H1 (cell line): ENCODE data around the gene RBP4. TPM values are rescaled to one million over a fixed set of nuclear protein-coding genes. Genes with fewer than 3 reads are reported as not detected.

Source experiments
- CTCF ChIA-PET: fragments of 300-600 bp; sonication (Branson Sonifier 250); formaldehyde crosslinking; loops from one replicate; lab custom pipeline; 2021; ENCODE audit not compliant: partially characterized antibody; lab: Charles Lee
- POLR2A ChIA-PET: fragments of 300-600 bp; sonication (Branson Sonifier 250); formaldehyde crosslinking; loops from one replicate; lab custom pipeline; 2021; ENCODE audit warnings: inconsistent platforms; ENCODE audit not compliant: partially characterized antibody; lab: Charles Lee
- DNase-seq, 2 experiments: peaks; one replicate each; pipeline versions ENCODE4 v3.0.0 to v3.0.0-alpha.2; 2010 to 2022; ENCODE audit warnings: low spot score in 2 of 2, low read depth in 1 of 2, mixed read lengths in 1 of 2
- FAIRE-seq: peaks from 2 replicates; lab custom pipeline; 2011; peaks lifted over from hg19 to GRCh38; lab: Jason Lieb, UNC
- H2AFZ ChIP-seq: 2 replicates; pipeline ENCODE4 v1.8.1; 2012; ENCODE audit warnings: low read length, inconsistent platforms
- H2AK5ac ChIP-seq: 2 replicates; pipeline ENCODE4 v1.6.1; 2013; ENCODE audit warnings: low read depth, low read length
- H2BK120ac ChIP-seq: replicated peaks from 2 replicates; pipeline ENCODE3; 2013; ENCODE audit warnings: low read depth, low read length, inconsistent platforms
- H2BK12ac ChIP-seq: 2 replicates; pipeline ENCODE4 v1.6.1; 2013; ENCODE audit warnings: low read depth, low read length
- H2BK15ac ChIP-seq: 2 replicates; pipeline ENCODE4 v1.6.1; 2013; ENCODE audit warnings: low read length
- H2BK20ac ChIP-seq: 2 replicates; pipeline ENCODE4 v1.6.1; 2013; ENCODE audit warnings: low read length
- H2BK5ac ChIP-seq: 2 replicates; pipeline ENCODE4 v1.6.1; 2013; ENCODE audit warnings: low read depth, low read length
- H3K14ac ChIP-seq: 2 replicates; pipeline ENCODE4 v1.6.1; 2013; ENCODE audit warnings: inconsistent platforms; ENCODE audit not compliant: insufficient read length
- H3K18ac ChIP-seq: 2 replicates; pipeline ENCODE4 v1.6.1; 2013; ENCODE audit warnings: low read length; ENCODE audit errors: extremely low read depth
- H3K23ac ChIP-seq: 2 replicates; pipeline ENCODE4 v1.6.1; 2013; ENCODE audit warnings: inconsistent platforms; ENCODE audit not compliant: insufficient read length
- H3K23me2 ChIP-seq: 2 replicates; pipeline ENCODE4 v1.6.1; 2013; ENCODE audit warnings: low read depth, low read length
- H3K27ac ChIP-seq: 2 replicates; pipeline ENCODE4 v1.6.1; 2011; ENCODE audit warnings: low read depth, low read length, inconsistent platforms
- H3K27me3 ChIP-seq, 4 experiments: replicated peaks in 1 of 4; 1 replicate in 1 of 4; 2 replicates in 3 of 4; pipeline versions ENCODE4 v1.6.1 to v1.8.1; 2011 to 2013; ENCODE audit warnings: low read length in 3 of 4, mild to moderate bottlenecking in 3 of 4, inconsistent platforms in 2 of 4, mixed read lengths in 2 of 4, moderate library complexity in 1 of 4; ENCODE audit not compliant: control insufficient read depth in 3 of 4, insufficient read depth in 3 of 4; ENCODE audit errors: extremely low read depth in 1 of 4
- H3K36me3 ChIP-seq, 4 experiments: 2 replicates each; pipeline versions ENCODE4 v1.6.1 to v1.8.1; 2011 to 2013; ENCODE audit warnings: mild to moderate bottlenecking in 4 of 4, low read length in 3 of 4, moderate library complexity in 2 of 4, control low read depth in 1 of 4, inconsistent platforms in 1 of 4; ENCODE audit not compliant: insufficient read depth in 4 of 4, control insufficient read depth in 2 of 4
- H3K4ac ChIP-seq: replicated peaks from 2 replicates; pipeline ENCODE3; 2013; ENCODE audit warnings: low read length, low read depth, mixed read lengths, inconsistent platforms; ENCODE audit not compliant: insufficient read length
- H3K4me1 ChIP-seq, 4 experiments: replicated peaks in 1 of 4; 1 replicate in 1 of 4; 2 replicates in 3 of 4; pipeline versions ENCODE4 v1.6.1 to v1.8.1; 2011 to 2013; ENCODE audit warnings: low read length in 3 of 4, inconsistent platforms in 2 of 4, mixed read lengths in 1 of 4; ENCODE audit not compliant: insufficient read depth in 4 of 4, control insufficient read depth in 3 of 4
- H3K4me2 ChIP-seq, 2 experiments: 2 replicates each; pipeline versions ENCODE4 v1.6.1 to v1.8.1; 2011 to 2013; ENCODE audit warnings: low read depth in 2 of 2, low read length in 2 of 2, control low read depth in 1 of 2, inconsistent platforms in 1 of 2, mild to moderate bottlenecking in 1 of 2; ENCODE audit not compliant: insufficient read depth in 1 of 2
- H3K4me3 ChIP-seq, 4 experiments: fragments of 200-600, 300-600 bp in 1 of 4; sonication (generic), shearing (Covaris generic), sonication (Bioruptor Twin) in 1 of 4; 2 replicates each; pipeline versions ENCODE4 v1.5.1 to v1.8.1; 2011 to 2016; ENCODE audit warnings: low read length in 4 of 4, low read depth in 3 of 4, control low read depth in 2 of 4, inconsistent platforms in 2 of 4, mild to moderate bottlenecking in 2 of 4, mixed read lengths in 1 of 4, moderate library complexity in 1 of 4; ENCODE audit not compliant: insufficient read depth in 2 of 4; ENCODE audit errors: extremely low read depth in 1 of 4
- H3K56ac ChIP-seq: replicated peaks from 2 replicates; pipeline ENCODE3; 2013; ENCODE audit warnings: low read depth, mild to moderate bottlenecking, mixed read lengths, low read length, inconsistent platforms; ENCODE audit not compliant: insufficient read length
- H3K79me1 ChIP-seq: 2 replicates; pipeline ENCODE4 v1.6.1; 2013; ENCODE audit warnings: low read depth, low read length, control low read depth
- H3K79me2 ChIP-seq, 2 experiments: 2 replicates each; pipeline versions ENCODE4 v1.6.1 to v1.8.1; 2012 to 2013; ENCODE audit warnings: low read length in 2 of 2, mild to moderate bottlenecking in 2 of 2, inconsistent platforms in 1 of 2; ENCODE audit not compliant: insufficient read depth in 2 of 2, control insufficient read depth in 1 of 2
- H3K9ac ChIP-seq, 4 experiments: replicated peaks in 1 of 4; 1 replicate in 1 of 4; 2 replicates in 3 of 4; pipeline versions ENCODE4 v1.6.1 to v1.8.1; 2011 to 2013; ENCODE audit warnings: low read depth in 3 of 4, low read length in 3 of 4, control low read depth in 2 of 4, mild to moderate bottlenecking in 2 of 4, moderate library complexity in 2 of 4, inconsistent platforms in 1 of 4; ENCODE audit errors: extremely low read depth in 1 of 4
- H3K9me3 ChIP-seq, 2 experiments: 2 replicates each; pipeline versions ENCODE4 v1.6.1 to v1.8.1; 2012 to 2013; ENCODE audit warnings: mild to moderate bottlenecking in 2 of 2, moderate library complexity in 2 of 2, control low read depth in 1 of 2, inconsistent platforms in 1 of 2, low read depth in 1 of 2, low read length in 1 of 2, mixed read lengths in 1 of 2; ENCODE audit not compliant: insufficient read depth in 2 of 2
- H4K20me1 ChIP-seq, 2 experiments: replicated peaks in 1 of 2; 2 replicates each; pipeline versions ENCODE3 to v1.8.1; 2011 to 2013; ENCODE audit warnings: inconsistent platforms in 2 of 2, low read length in 2 of 2, mild to moderate bottlenecking in 1 of 2; ENCODE audit not compliant: insufficient read depth in 2 of 2, control insufficient read depth in 1 of 2
- H4K5ac ChIP-seq: 2 replicates; pipeline ENCODE4 v1.6.1; 2013; ENCODE audit warnings: low read length, low read depth, mixed read lengths, inconsistent platforms; ENCODE audit not compliant: insufficient read length
- H4K8ac ChIP-seq: 2 replicates; pipeline ENCODE4 v1.8.0; 2013; ENCODE audit warnings: mild to moderate bottlenecking, moderate library complexity, low read length, inconsistent platforms; ENCODE audit not compliant: insufficient read depth; ENCODE audit errors: extremely low read depth
- H4K91ac ChIP-seq: replicated peaks from 2 replicates; pipeline ENCODE3; 2013; ENCODE audit warnings: low read length, mixed read lengths, inconsistent platforms; ENCODE audit not compliant: insufficient read length
- CREB1 ChIP-seq: IDR thresholded peaks from 2 replicates; pipeline ENCODE4 v1.6.1; 2012; ENCODE audit warnings: inconsistent platforms
- WGBS, 2 experiments: shearing (Covaris generic) in 1 of 2; methylation state at CpG; one replicate each; pipeline versions ENCODE4 v1.1.6 to v1.1.7; 2013 to 2015; ENCODE audit warnings: low lambda C conversion rate in 2 of 2, mixed read lengths in 2 of 2, inconsistent platforms in 1 of 2, low coverage in 1 of 2, missing lambda C conversion rate in 1 of 2; ENCODE audit not compliant: insufficient replicate concordance in 2 of 2, insufficient coverage in 1 of 2, insufficient read length in 1 of 2; ENCODE audit errors: extremely low coverage in 1 of 2, missing lambda C conversion rate in 1 of 2; 5-methylcytosine and 5-hydroxymethylcytosine counted together
- polyA plus RNA-seq, 7 experiments: library from polyadenylated mRNA; depleted of rRNA in 3 of 7; stranded (reverse) in 5 of 7; unstranded in 2 of 7; fragments of >200 nt in 5 of 7; fragments of 200-250 nt in 2 of 7; gene quantifications; 1 replicate in 5 of 7; 2 replicates in 1 of 7; 4 replicates in 1 of 7; pipeline versions ENCODE4 v1.2.1 to v1.2.3, GENCODE V29; 2011 to 2013; ENCODE audit warnings: missing spikeins in 2 of 7, mixed read lengths in 2 of 7
- total RNA-seq: library from RNA; stranded (reverse); fragmentation: NEBNext Ultra II Directional; extraction: Animal tissue kit (Norgen Biotek cat#: 25700); gene quantifications from 2 replicates; pipeline ENCODE4 v1.2.1, GENCODE V29; 2021

The RBP4 gene
- total and polyA plus RNA-seq, 2 of the 8 experiments (the other 6 are each of a cell fraction or from before 2014, with no cell fraction given), result 0.42 to 0.97 TPM

DNA sequence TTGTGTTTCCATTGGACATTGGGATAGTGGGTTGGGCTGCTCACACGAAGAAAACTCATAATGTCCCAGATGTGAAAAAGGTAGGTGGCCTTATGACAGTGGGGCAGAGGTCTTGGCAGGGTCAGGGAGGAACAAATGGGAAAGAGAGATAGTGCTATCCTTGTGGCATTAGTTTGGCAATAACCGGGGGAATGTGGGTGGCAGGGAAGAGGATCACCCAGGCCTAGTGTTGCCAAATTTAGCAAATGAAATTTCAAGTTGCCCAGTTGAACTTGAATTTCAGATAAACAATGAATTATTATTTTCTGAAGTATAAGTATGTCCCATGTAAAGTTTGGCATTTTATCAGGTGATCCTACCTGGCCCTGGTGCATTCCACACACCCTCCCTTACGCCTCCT, 12.1 kb upstream of the RBP4 start:
- no peak overlapping the region for H3K4me2 ChIP-seq
- H3K79me2 ChIP-seq, result no peaks in the 10 kb centered on the region
- WGBS, 2 experiments, result 88% methylated on average over 3 of the region's 3 CpGs; no CpG with 5 or more reads in 1 of the 2 experiments
- H3K4me3 ChIP-seq, result no peak overlapping the region
- TF ChIP-seq CREB1, result no peak
- TF ChIP-seq, all 59 proteins: peak for 0
- no peak overlapping the region for H2BK120ac ChIP-seq
- peaks cover 0 to 4% (median 1%) of the 10 kb centered on the region in 4 experiments; a peak in 1 of 7 replicates for H3K4me1 ChIP-seq
- H2BK15ac ChIP-seq, result no peak overlapping the region
- no peak overlapping the region for H3K14ac ChIP-seq
- ChIA-PET POLR2A (no interaction called here), CTCF (no interaction called here)
- H2AFZ ChIP-seq, result no peak overlapping the region
- H3K79me1 ChIP-seq, result no peaks in the 10 kb centered on the region
- no peaks in the 10 kb centered on the region for H4K20me1 ChIP-seq
- H3K23ac ChIP-seq, result no peak overlapping the region
- FAIRE-seq (no peak), DNase-seq (no peak)
- H4K8ac ChIP-seq, result no peak overlapping the region
- H4K91ac ChIP-seq, result no peak overlapping the region
- H3K9ac ChIP-seq, result no peak overlapping the region
- H3K23me2 ChIP-seq, result no peaks in the 10 kb centered on the region
- no peak overlapping the region for H3K18ac ChIP-seq
- no peak overlapping the region for H3K4ac ChIP-seq
- no peak overlapping the region for H2BK12ac ChIP-seq
- no peak overlapping the region for H3K56ac ChIP-seq
- no peaks in the 10 kb centered on the region for H3K27me3 ChIP-seq
- no peak overlapping the region for H3K27ac ChIP-seq
- H2BK20ac ChIP-seq, result no peak overlapping the region
- no peak overlapping the region for H4K5ac ChIP-seq
- no peaks in the 10 kb centered on the region for H3K9me3 ChIP-seq
- no peak overlapping the region for H2BK5ac ChIP-seq
- H2AK5ac ChIP-seq, result no peak overlapping the region
- no peaks in the 10 kb centered on the region for H3K36me3 ChIP-seq
